ENCODE measurements around the gene FDXR. TPM values are rescaled to one million over a fixed set of nuclear protein-coding genes. Genes with fewer than 3 reads are reported as not detected.

FDXR gene
- total RNA-seq, 1 donor from 2014 or later, result 20.5 TPM

GRCh38 chr17:74833501-74834377 lies 39.1 kb downstream of the FDXR start:
- intact Hi-C loops (cut with micrococcal nuclease), result no loop called here
- no peaks in the 10 kb centered on the region for H3K4me1 Mint-ChIP-seq
- H3K27ac Mint-ChIP-seq, result no peak overlapping the region
- no peaks in the 10 kb centered on the region for H3K9me3 Mint-ChIP-seq
- no peak for DNase-seq
- no peaks in the 10 kb centered on the region for H3K27me3 Mint-ChIP-seq
- H3K36me3 Mint-ChIP-seq (ENCODE audit: low read depth), result peaks cover 9% of the 10 kb centered on the region
- H3K4me3 Mint-ChIP-seq, result no peak overlapping the region

- no peaks in the 10 kb centered on the region for H3K9me3 Mint-ChIP-seq
- H3K4me3 Mint-ChIP-seq, result no peak overlapping the region
- intact Hi-C loops (cut with micrococcal nuclease), result no loop called here
- no peaks in the 10 kb centered on the region for H3K4me1 Mint-ChIP-seq
- H3K27me3 Mint-ChIP-seq, result no peaks in the 10 kb centered on the region
- DNase-seq, result no peak
- H3K36me3 Mint-ChIP-seq (ENCODE audit: low read depth), result peaks cover 9% of the 10 kb centered on the region
- H3K27ac Mint-ChIP-seq, result no peak overlapping the region
Measured at GRCh38 chr17:74832421-74832820, 40.4 kb downstream of the FDXR start.

DNA sequence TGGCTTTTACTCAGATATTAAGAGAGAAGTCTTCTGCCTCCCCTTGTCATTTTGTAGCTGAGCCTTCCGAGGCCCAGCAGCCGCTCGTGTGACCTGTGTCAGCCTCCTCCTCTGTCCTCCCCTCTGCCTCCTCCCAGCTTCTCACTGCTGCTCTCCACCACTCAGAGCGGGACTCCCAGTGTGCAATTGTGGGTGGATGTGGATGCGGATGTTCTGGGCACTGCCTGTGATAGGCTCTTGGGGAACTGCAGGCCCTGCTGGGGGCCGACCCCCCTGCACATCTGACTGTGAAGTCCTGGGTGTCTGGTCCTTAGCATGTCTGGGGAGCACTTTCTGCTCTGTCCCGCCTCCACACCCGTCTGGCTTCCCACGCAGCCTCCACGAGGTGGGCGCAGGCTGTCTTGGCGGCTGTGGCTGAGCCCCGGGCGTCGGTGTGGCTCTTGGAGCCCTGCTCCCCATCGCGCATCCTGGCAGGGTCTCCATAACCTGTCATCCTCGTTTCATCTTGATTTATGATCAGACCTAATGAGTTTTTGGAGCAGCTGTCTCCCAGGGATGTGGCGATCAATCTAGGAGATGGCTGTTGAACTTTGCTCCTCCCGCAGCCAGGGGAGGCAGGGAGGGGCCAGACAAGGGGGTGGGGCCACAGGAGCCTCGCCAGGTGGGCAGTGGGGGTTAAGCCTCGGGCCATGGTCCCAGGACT lies 41.2 kb downstream of the FDXR start:
- H3K4me3 Mint-ChIP-seq, result no peak overlapping the region
- DNase-seq, result no peak
- H3K27ac Mint-ChIP-seq, result no peak overlapping the region
- H3K9me3 Mint-ChIP-seq, result no peaks in the 10 kb centered on the region
- intact Hi-C loops (cut with micrococcal nuclease), result no loop called here
- no peaks in the 10 kb centered on the region for H3K27me3 Mint-ChIP-seq
- H3K36me3 Mint-ChIP-seq (ENCODE audit: low read depth), result peaks cover 7% of the 10 kb centered on the region
- no peaks in the 10 kb centered on the region for H3K4me1 Mint-ChIP-seq

DNA sequence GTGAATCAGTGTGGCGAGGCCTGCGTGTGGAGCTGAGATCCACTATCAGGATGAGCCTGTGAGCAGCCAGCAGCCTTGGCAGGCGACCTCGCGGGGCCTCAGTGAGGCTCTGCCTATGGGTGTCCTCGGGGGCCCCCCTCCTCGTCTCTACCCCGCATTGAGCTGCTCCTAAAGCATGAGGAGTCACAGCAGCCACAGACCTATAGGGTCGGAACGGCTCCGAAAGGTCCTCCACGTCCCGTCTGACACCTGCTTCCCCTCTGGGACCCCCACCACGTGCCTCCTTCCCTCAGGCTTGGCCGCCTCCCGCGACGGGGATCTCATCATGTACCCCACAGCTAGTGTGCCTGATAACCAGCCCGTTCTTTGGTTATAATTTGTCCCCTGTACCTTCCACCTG lies 41.9 kb downstream of the FDXR start:
- intact Hi-C loops (cut with micrococcal nuclease), result no loop called here
- Mint-ChIP-seq H3K9me3 (no peaks in the 10 kb centered on the region), H3K4me1 (no peaks in the 10 kb centered on the region), H3K27me3 (no peaks in the 10 kb centered on the region), H3K27ac (no peak overlapping the region), H3K4me3 (no peak overlapping the region), H3K36me3 (ENCODE audit: low read depth) (peaks cover 3% of the 10 kb centered on the region)
- DNase-seq, result no peak

GRCh38 chr17:74827800-74828199 lies 45.0 kb downstream of the FDXR start:
- no peak for DNase-seq
- Mint-ChIP-seq H3K27me3 (no peaks in the 10 kb centered on the region), H3K4me1 (no peaks in the 10 kb centered on the region), H3K27ac (no peak overlapping the region), H3K36me3 (ENCODE audit: low read depth) (peaks cover 6% of the 10 kb centered on the region), H3K4me3 (no peak overlapping the region), H3K9me3 (no peaks in the 10 kb centered on the region)
- intact Hi-C loops (cut with micrococcal nuclease), result no loop called here

- no peak overlapping the region for H3K4me3 Mint-ChIP-seq
- H3K9me3 Mint-ChIP-seq, result no peaks in the 10 kb centered on the region
- no peaks in the 10 kb centered on the region for H3K27me3 Mint-ChIP-seq
- peaks cover 6% of the 10 kb centered on the region for H3K36me3 Mint-ChIP-seq (ENCODE audit: low read depth)
- H3K4me1 Mint-ChIP-seq, result no peaks in the 10 kb centered on the region
- DNase-seq, result no peak
- H3K27ac Mint-ChIP-seq, result no peak overlapping the region
- intact Hi-C loops (cut with micrococcal nuclease), result no loop called here
Measured at GRCh38 chr17:74825952-74826719, 46.7 kb downstream of the FDXR start.

DNA sequence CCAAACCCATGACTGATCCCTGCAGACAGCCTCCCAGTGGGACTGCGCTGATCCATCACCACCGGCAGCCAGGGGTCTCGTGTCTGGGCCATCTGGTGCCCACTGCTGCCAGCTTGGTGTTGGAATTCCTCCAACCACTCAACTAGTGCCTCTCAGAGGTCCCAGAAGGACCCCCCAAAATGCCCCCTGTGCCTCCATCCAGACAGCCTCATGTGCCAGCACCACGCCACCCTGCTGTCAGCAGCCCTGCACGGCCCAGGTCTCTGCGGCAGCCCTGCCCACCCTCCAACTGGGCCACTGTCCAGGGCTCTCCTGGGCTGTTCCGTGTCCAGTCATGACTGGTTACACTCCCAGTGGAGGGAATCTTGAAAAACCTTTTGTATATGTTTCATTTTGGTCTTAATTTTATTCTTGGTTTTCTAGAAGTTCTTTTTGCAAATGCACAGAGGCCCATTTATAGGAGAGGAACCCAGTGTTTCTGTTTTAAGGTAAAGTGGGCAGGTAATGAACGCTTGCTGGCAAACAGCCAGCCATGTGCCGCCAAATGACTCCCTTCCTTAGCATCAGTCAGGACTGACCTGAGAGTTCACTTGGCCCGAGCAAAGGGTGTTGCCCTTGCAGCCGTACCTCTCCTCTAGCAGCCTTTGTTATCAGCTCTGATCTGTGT lies 47.7 kb downstream of the FDXR start:
- Mint-ChIP-seq H3K4me3 (no peak overlapping the region), H3K4me1 (no peaks in the 10 kb centered on the region), H3K9me3 (no peaks in the 10 kb centered on the region), H3K36me3 (ENCODE audit: low read depth) (peaks cover 4% of the 10 kb centered on the region), H3K27me3 (no peaks in the 10 kb centered on the region), H3K27ac (no peak overlapping the region)
- intact Hi-C loops (cut with micrococcal nuclease), result no loop called here
- DNase-seq, result no peak

GRCh38 chr17:74822939-74823367 lies 49.8 kb downstream of the FDXR start:
- H3K36me3 Mint-ChIP-seq (ENCODE audit: low read depth), result peaks cover 8% of the 10 kb centered on the region
- H3K4me1 Mint-ChIP-seq, result no peaks in the 10 kb centered on the region
- DNase-seq, result no peak
- no peak overlapping the region for H3K4me3 Mint-ChIP-seq
- intact Hi-C loops (cut with micrococcal nuclease), result no loop called here
- H3K27me3 Mint-ChIP-seq, result no peaks in the 10 kb centered on the region
- no peaks in the 10 kb centered on the region for H3K9me3 Mint-ChIP-seq
- no peak overlapping the region for H3K27ac Mint-ChIP-seq

DNA sequence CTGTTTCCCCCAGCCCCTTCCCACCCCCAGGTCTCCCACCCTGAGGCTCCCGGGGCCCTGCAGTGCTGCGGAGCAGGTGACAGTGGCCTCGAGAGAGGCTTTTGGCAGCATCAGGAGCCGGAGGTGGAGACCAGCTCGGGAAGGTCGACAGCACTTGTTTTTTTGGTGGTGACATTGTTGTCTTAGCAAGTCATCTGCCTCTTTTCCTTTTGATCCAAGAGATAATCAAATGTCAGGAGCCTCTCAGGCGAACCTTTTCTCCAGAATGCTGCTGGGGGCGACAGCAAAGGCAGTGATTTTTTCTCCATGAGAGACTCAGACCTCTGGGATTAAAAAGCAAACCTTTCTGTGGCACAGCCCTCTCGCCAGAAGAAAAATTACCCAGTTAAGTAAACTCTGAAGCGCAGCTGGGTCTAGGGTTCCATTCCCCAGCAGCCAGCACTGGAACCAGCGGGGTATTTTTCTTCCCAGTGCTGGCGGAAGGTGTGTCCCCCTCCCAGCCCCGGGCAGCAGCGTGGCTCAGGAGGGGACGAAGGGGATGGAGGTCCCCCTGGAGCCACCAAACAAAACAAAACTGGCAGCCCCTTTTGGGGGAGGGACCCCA lies 50.4 kb downstream of the FDXR start:
- Mint-ChIP-seq H3K9me3 (no peaks in the 10 kb centered on the region), H3K27ac (no peak overlapping the region), H3K4me1 (no peaks in the 10 kb centered on the region), H3K4me3 (no peak overlapping the region), H3K36me3 (ENCODE audit: low read depth) (peaks cover 9% of the 10 kb centered on the region), H3K27me3 (no peaks in the 10 kb centered on the region)
- no peak for DNase-seq
- intact Hi-C loops (cut with micrococcal nuclease), result no loop called here

- Mint-ChIP-seq H3K4me1 (no peaks in the 10 kb centered on the region), H3K27me3 (no peaks in the 10 kb centered on the region), H3K36me3 (ENCODE audit: low read depth) (peaks cover 12% of the 10 kb centered on the region), H3K9me3 (no peaks in the 10 kb centered on the region), H3K27ac (no peak overlapping the region), H3K4me3 (no peak overlapping the region)
- DNase-seq, result no peak
- intact Hi-C loops (cut with micrococcal nuclease), result no loop called here
Measured at GRCh38 chr17:74821655-74822334, 51.0 kb downstream of the FDXR start.

DNA sequence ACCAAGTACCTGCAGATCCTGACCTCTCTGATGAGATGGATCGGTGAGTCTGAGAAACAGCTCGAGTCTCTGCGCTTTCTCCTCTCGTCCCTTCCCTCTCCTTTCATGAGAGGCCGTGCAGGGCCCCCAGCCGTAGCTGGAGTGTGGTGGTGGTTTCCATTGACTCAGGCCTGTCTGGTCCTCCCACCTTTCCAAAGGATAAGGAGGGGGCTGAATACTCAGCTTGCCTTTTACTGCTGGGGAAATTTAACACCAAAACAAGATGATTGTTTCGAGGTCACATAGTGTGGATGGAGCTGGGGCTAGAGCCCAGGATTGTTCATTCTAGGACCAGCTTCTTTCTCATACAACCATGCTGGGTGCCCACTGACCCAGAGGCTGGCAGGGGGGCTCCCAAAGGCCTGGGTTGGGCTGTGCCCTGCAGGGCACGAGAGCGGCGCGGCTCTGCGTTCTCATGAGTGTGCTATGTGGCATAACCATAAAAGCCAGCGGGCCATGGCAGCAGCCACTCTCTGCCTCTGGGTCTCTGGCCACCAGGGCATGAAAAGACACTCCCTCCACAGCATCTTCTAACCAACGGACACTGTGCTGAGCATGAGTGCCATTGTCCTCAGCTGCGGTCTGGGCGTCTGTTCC lies 52.9 kb downstream of the FDXR start:
- H3K9me3 Mint-ChIP-seq, result no peaks in the 10 kb centered on the region
- intact Hi-C loops (cut with micrococcal nuclease), result no loop called here
- H3K27ac Mint-ChIP-seq, result no peak overlapping the region
- peaks cover 3% of the 10 kb centered on the region for H3K4me1 Mint-ChIP-seq
- H3K27me3 Mint-ChIP-seq, result no peaks in the 10 kb centered on the region
- no peak for DNase-seq
- no peak overlapping the region for H3K4me3 Mint-ChIP-seq
- H3K36me3 Mint-ChIP-seq (ENCODE audit: low read depth), result peaks cover 12% of the 10 kb centered on the region

DNA sequence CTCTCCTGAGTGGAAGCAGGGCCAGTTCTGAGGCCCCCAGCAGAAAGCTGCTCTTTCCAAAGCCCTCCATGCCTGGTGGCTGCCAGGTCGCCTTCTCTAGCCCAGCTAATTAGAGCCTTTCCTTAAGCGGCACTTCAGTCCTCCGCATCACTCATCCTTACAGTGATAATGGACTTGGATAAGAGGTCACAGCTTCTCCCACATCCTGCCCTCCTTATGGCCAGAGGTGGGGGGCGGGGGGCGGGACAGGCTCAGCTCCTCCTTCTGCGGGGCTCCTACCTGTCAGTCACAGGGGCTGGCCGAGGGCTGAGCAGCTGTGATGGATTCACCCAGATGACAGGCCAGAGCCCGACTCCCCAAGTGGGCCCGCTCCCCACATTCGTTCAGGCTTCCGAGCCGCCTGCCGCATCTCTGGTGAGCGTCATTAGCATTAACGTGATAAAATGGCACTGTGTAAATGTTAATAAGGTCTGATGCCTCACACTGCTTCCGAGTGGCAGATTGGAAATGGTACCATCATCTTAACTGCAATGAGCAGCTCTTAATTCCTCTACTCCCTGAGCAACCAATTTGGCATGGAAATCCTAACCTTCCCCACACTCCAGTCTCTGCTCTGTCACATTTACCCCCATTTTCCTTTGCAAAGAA lies 54.4 kb downstream of the FDXR start:
- H3K27me3 Mint-ChIP-seq, result no peaks in the 10 kb centered on the region
- H3K9me3 Mint-ChIP-seq, result no peaks in the 10 kb centered on the region
- DNase-seq, result no peak
- peaks cover 3% of the 10 kb centered on the region for H3K4me1 Mint-ChIP-seq
- no peak overlapping the region for H3K27ac Mint-ChIP-seq
- H3K36me3 Mint-ChIP-seq (ENCODE audit: low read depth), result peaks cover 8% of the 10 kb centered on the region
- intact Hi-C loops (cut with micrococcal nuclease), result no loop called here
- H3K4me3 Mint-ChIP-seq, result no peak overlapping the region

Data from activated CD4-positive, alpha-beta T cell treated with anti-CD3 and anti-CD28 coated beads, Interleukin-2, amount 10 ng/mL, durations not matched to agents 24 days and 14 days (primary cell).